GM23248 (cell line): ENCODE results near the gene BNIP3. TPM values are rescaled to one million over a fixed set of nuclear protein-coding genes. Genes with fewer than 3 reads are reported as not detected.

ENCODE experiments used
- DNase-seq: peaks from one replicate; pipeline ENCODE4 v3.0.0-alpha.2; 2015
- H2AFZ ChIP-seq: fragments of 200-600 bp; sonication (generic); 2 replicates; pipeline ENCODE4 v1.6.1; 2016; ENCODE audit warnings: antibody characterized with exemption
- H3F3A ChIP-seq: fragments of 200-600 bp; sonication (generic); 2 replicates; pipeline ENCODE4 v1.6.1; 2016; ENCODE audit warnings: mild to moderate bottlenecking, antibody characterized with exemption, mixed run types; ENCODE audit not compliant: insufficient read depth
- H3K27ac ChIP-seq: fragments of 200-600 bp; sonication (generic); 2 replicates; pipeline ENCODE4 v1.5.1; 2016; ENCODE audit warnings: mild to moderate bottlenecking
- H3K27me3 ChIP-seq: fragments of 200-600 bp; sonication (generic); replicated peaks from 2 replicates; pipeline ENCODE4 v1.6.1; 2016; ENCODE audit warnings: mild to moderate bottlenecking; ENCODE audit not compliant: insufficient read depth
- H3K36me3 ChIP-seq: fragments of 200-600 bp; sonication (generic); 2 replicates; pipeline ENCODE4 v1.6.1; 2016; ENCODE audit warnings: low read depth, mild to moderate bottlenecking
- H3K4me1 ChIP-seq: fragments of 200-600 bp; sonication (generic); 2 replicates; pipeline ENCODE4 v1.6.1; 2016; ENCODE audit warnings: mild to moderate bottlenecking; ENCODE audit not compliant: insufficient read depth
- H3K4me2 ChIP-seq: fragments of 200-600 bp; sonication (generic); one replicate; pipeline ENCODE4 v1.6.1; 2016; ENCODE audit warnings: mild to moderate bottlenecking; ENCODE audit not compliant: unreplicated experiment
- H3K4me3 ChIP-seq: fragments of 200-600 bp; sonication (generic); 2 replicates; pipeline ENCODE4 v1.5.1; 2016; ENCODE audit warnings: mild to moderate bottlenecking
- H3K79me2 ChIP-seq: fragments of 200-600 bp; sonication (generic); 2 replicates; pipeline ENCODE4 v1.6.1; 2016; ENCODE audit warnings: mild to moderate bottlenecking; ENCODE audit not compliant: insufficient read depth
- H3K9ac ChIP-seq: fragments of 200-600 bp; sonication (generic); 2 replicates; pipeline ENCODE4 v1.6.1; 2016; ENCODE audit warnings: mild to moderate bottlenecking
- H3K9me2 ChIP-seq: fragments of 200-600 bp; sonication (generic); 2 replicates; pipeline ENCODE4 v1.6.1; 2016; ENCODE audit warnings: mixed run types, mild to moderate bottlenecking, moderate library complexity; ENCODE audit not compliant: insufficient read depth
- H3K9me3 ChIP-seq: fragments of 200-600 bp; sonication (generic); one replicate; pipeline ENCODE4 v1.6.1; 2017; ENCODE audit warnings: low read depth
- H4K20me1 ChIP-seq: fragments of 200-600 bp; sonication (generic); 2 replicates; pipeline ENCODE4 v1.6.0; 2016; ENCODE audit not compliant: insufficient read depth
- EZH2 ChIP-seq: fragments of 200-600 bp; sonication (generic); IDR thresholded peaks from 2 replicates; pipeline ENCODE4 v1.6.1; 2018; ENCODE audit warnings: antibody characterized with exemption, mild to moderate bottlenecking; ENCODE audit not compliant: insufficient read depth, poor library complexity, severe bottlenecking
- EZH2phosphoT487 ChIP-seq: fragments of 200-600 bp; sonication (generic); IDR thresholded peaks from 2 replicates; pipeline ENCODE4 v1.6.1; 2018; ENCODE audit warnings: antibody characterized with exemption, moderate library complexity, mild to moderate bottlenecking, low read depth; ENCODE audit not compliant: insufficient read depth
- WGBS, 2 experiments: methylation state at CpG; one replicate each; pipeline ENCODE4 v1.1.6; 2015 to 2017; ENCODE audit warnings: low lambda C conversion rate in 2 of 2, low coverage in 1 of 2; ENCODE audit errors: missing lambda C conversion rate in 2 of 2; 5-methylcytosine and 5-hydroxymethylcytosine counted together
- in situ Hi-C: fragments of 300-500 bp; cut with MboI; formaldehyde crosslinking; loops from 2 replicates; pipeline ENCODE4 v1.15.0; 2020
- polyA plus RNA-seq: library from polyadenylated mRNA; unstranded; fragments of >200 nt; fragmentation: Nextera tagmentation; extraction: Ambion mirVana; gene quantifications from 2 replicates; pipeline ENCODE4 v1.2.1, GENCODE V29; 2016
- total RNA-seq: library from RNA; depleted of rRNA; stranded (reverse); fragments of >200 nt; shearing (Covaris generic); gene quantifications from 2 replicates; pipeline ENCODE4 v1.2.3, GENCODE V29; 2014

BNIP3 gene
- total and polyA plus RNA-seq, 2 experiments from 2014 or later: 370 to 423 TPM

- WGBS, 2 experiments: 94% methylated on average over 8 of the region's 8 CpGs
These were observed 47.0 kb downstream of the BNIP3 start for GRCh38 chr10:131934769-131935168.

GRCh38 chr10:131933696-131934086 is 48.0 kb downstream of the BNIP3 start:
- H3K4me2 ChIP-seq: no peak overlapping the region
- H3K4me1 ChIP-seq: no peaks in the 10 kb centered on the region
- no peaks in the 10 kb centered on the region for H3K9me3 ChIP-seq
- H3K79me2 ChIP-seq: peaks cover 100% of the 10 kb centered on the region
- no peak overlapping the region for H2AFZ ChIP-seq
- no peaks in the 10 kb centered on the region for H3K36me3 ChIP-seq
- in situ Hi-C loops: no loop called here
- H3K27ac ChIP-seq: no peak overlapping the region
- no peak for DNase-seq
- no peak overlapping the region for H3K9ac ChIP-seq
- TF ChIP-seq EZH2phosphoT487: no peak
- TF ChIP-seq EZH2: no peak
- no peak overlapping the region for H3K4me3 ChIP-seq
- WGBS, 2 experiments: 97 to 100% methylated on average over 2 of the region's 2 CpGs
- H3K9me2 ChIP-seq: no peaks in the 10 kb centered on the region
- no peaks in the 10 kb centered on the region for H3K27me3 ChIP-seq
- H4K20me1 ChIP-seq: no peaks in the 10 kb centered on the region; the same call in 1 of the 2 replicates
- no peaks in the 10 kb centered on the region for H3F3A ChIP-seq

More at GRCh38 chr10:131934769-131935168, 47.0 kb downstream of the BNIP3 start:
- Histone ChIP-seq H3K79me2 (peaks cover 93% of the 10 kb centered on the region), H3K9ac (no peak overlapping the region), H3K9me3 (no peaks in the 10 kb centered on the region), H3K4me1 (no peaks in the 10 kb centered on the region), H3K4me3 (no peak overlapping the region), H3K9me2 (no peaks in the 10 kb centered on the region), H2AFZ (no peak overlapping the region), H3K27me3 (no peaks in the 10 kb centered on the region), H4K20me1 (no peaks in the 10 kb centered on the region; the same call in 1 of the 2 replicates), H3F3A (no peaks in the 10 kb centered on the region), H3K36me3 (no peaks in the 10 kb centered on the region), H3K27ac (no peak overlapping the region), H3K4me2 (no peak overlapping the region)
- in situ Hi-C loops: no loop called here
- TF ChIP-seq EZH2phosphoT487 (no peak), EZH2 (no peak)
- DNase-seq: no peak

GRCh38 chr10:131933016-131933695 is 48.6 kb downstream of the BNIP3 start:
- H3K27me3 ChIP-seq: no peaks in the 10 kb centered on the region
- H3K4me2 ChIP-seq: no peak overlapping the region
- WGBS, 2 experiments: 94 to 95% methylated on average over 18 of the region's 18 CpGs
- in situ Hi-C loops: no loop called here
- no peak overlapping the region for H3K4me3 ChIP-seq
- no peaks in the 10 kb centered on the region for H3K4me1 ChIP-seq
- no peaks in the 10 kb centered on the region for H3K36me3 ChIP-seq
- no peaks in the 10 kb centered on the region for H3K9me3 ChIP-seq
- no peak overlapping the region for H3K9ac ChIP-seq
- no peaks in the 10 kb centered on the region; the same call in none of the 2 replicates for H4K20me1 ChIP-seq
- no peaks in the 10 kb centered on the region for H3K9me2 ChIP-seq
- peaks cover 100% of the 10 kb centered on the region for H3K79me2 ChIP-seq
- TF ChIP-seq EZH2phosphoT487 (no peak), EZH2 (no peak)
- no peak for DNase-seq
- no peak overlapping the region for H3K27ac ChIP-seq
- H3F3A ChIP-seq: no peaks in the 10 kb centered on the region
- no peak overlapping the region for H2AFZ ChIP-seq

- in situ Hi-C loops: no loop called here
- H3K9me2 ChIP-seq: no peaks in the 10 kb centered on the region
- 92 to 94% methylated on average over 13 of the region's 13 CpGs for WGBS, 2 experiments
- H3K27ac ChIP-seq: no peak overlapping the region
- H3K27me3 ChIP-seq: no peaks in the 10 kb centered on the region
- no peaks in the 10 kb centered on the region for H3K36me3 ChIP-seq
- no peak overlapping the region for H3K4me2 ChIP-seq
- H3K9ac ChIP-seq: no peak overlapping the region
- no peak for DNase-seq
- no peaks in the 10 kb centered on the region for H3K9me3 ChIP-seq
- no peaks in the 10 kb centered on the region; the same call in 1 of the 2 replicates for H4K20me1 ChIP-seq
- TF ChIP-seq EZH2phosphoT487: no peak
- TF ChIP-seq EZH2: no peak
- H3K4me3 ChIP-seq: no peak overlapping the region
- H3K4me1 ChIP-seq: no peaks in the 10 kb centered on the region
- no peaks in the 10 kb centered on the region for H3F3A ChIP-seq
- no peak overlapping the region for H2AFZ ChIP-seq
- peaks cover 100% of the 10 kb centered on the region for H3K79me2 ChIP-seq
These were observed 49.7 kb downstream of the BNIP3 start for GRCh38 chr10:131931981-131932380.
